T-helper 9 cell (primary cell): ENCODE data around the gene PDE9A.
"Not testable (repeated sequence)": the region's sequence is repeated elsewhere in the genome, so short reads cannot be mapped to it uniquely, and the experiment has no call there.

ENCODE experiments used
- DNase-seq: peaks from one replicate; pipeline ENCODE4 v3.0.0-alpha.2; 2020

PDE9A gene

GRCh38 chr21:42716074-42716473, 62.7 kb downstream of the PDE9A start:
- DNase-seq = no peak

GRCh38 chr21:42720484-42720883, 67.1 kb downstream of the PDE9A start:
- not testable (repeated sequence) for DNase-seq

GRCh38 chr21:42721341-42721824, 68.0 kb downstream of the PDE9A start:
- DNase-seq = no peak

GRCh38 chr21:42722153-42722552, 68.7 kb downstream of the PDE9A start:
- no peak for DNase-seq

GRCh38 chr21:42722808-42723473, 69.5 kb downstream of the PDE9A start:
- DNase-seq = no peak

- no peak for DNase-seq
These were observed 71.0 kb downstream of the PDE9A start for GRCh38 chr21:42724226-42724920.

- no peak for DNase-seq
These were observed 72.1 kb downstream of the PDE9A start for GRCh38 chr21:42725416-42725930.

GRCh38 chr21:42731264-42732032, 78.0 kb downstream of the PDE9A start:
- DNase-seq = no peak

- no peak for DNase-seq
These were observed 78.6 kb downstream of the PDE9A start for GRCh38 chr21:42732033-42732410.

GRCh38 chr21:42733037-42733627, 79.7 kb downstream of the PDE9A start:
- DNase-seq = no peak

GRCh38 chr21:42733874-42734273, 80.5 kb downstream of the PDE9A start:
- no peak for DNase-seq

- DNase-seq = no peak
These were observed 81.0 kb downstream of the PDE9A start for GRCh38 chr21:42734323-42734971.

GRCh38 chr21:42735061-42735460, 81.6 kb downstream of the PDE9A start:
- no peak for DNase-seq

GRCh38 chr21:42735944-42736343, 82.5 kb downstream of the PDE9A start:
- DNase-seq = no peak

GRCh38 chr21:42736646-42737350, 83.4 kb downstream of the PDE9A start:
- no peak for DNase-seq

- DNase-seq = no peak
These were observed 84.7 kb downstream of the PDE9A start for GRCh38 chr21:42737951-42738590.

GRCh38 chr21:42739061-42739931, 85.9 kb downstream of the PDE9A start:
- no peak for DNase-seq

- no peak for DNase-seq
These were observed 87.0 kb downstream of the PDE9A start for GRCh38 chr21:42740405-42740909.

GRCh38 chr21:42741066-42741465, 87.6 kb downstream of the PDE9A start:
- no peak for DNase-seq
